Body of pancreas (tissue), 4 donors: Measurements from ENCODE around the gene CACNA1G.

ENCODE experiments used
- CTCF ChIP-seq, 7 experiments: fragments of 450-650 bp in 4 of 7; fragments of 200-600 bp in 3 of 7; sonication (generic) in 3 of 7; IDR thresholded peaks; one replicate each; pipeline ENCODE4 v1.5.1; 2016 to 2019; ENCODE audit warnings: antibody characterized with exemption in 7 of 7
- POLR2A ChIP-seq, 3 donors: fragments of 450-650 bp; IDR thresholded peaks; one replicate each; pipeline ENCODE4 v1.6.1; 2016; ENCODE audit warnings: antibody characterized with exemption in 3 of 3, mild to moderate bottlenecking in 2 of 3

- TF ChIP-seq CTCF (IDR thresholded peaks at IDR 0.05) (no peak), POLR2A (IDR thresholded peaks at IDR 0.05) (no peak)
These were observed 111.6 kb downstream of the CACNA1G start for GRCh38 chr17:50672071-50672470.
